Measurements from ENCODE around the gene CPNE1.
A peak's percentile ranks its signal among the peaks of the same experiment; 100 is the strongest.
"Not testable (repeated sequence)": the region's sequence is repeated elsewhere in the genome, so short reads cannot be mapped to it uniquely, and the experiment has no call there.

The CPNE1 gene

GRCh38 chr20:35698298-35699126 is 33.8 kb upstream of the CPNE1 start:
- H3K4me3 ChIP-seq (ENCODE audit: low read depth, low read length) = peak overlapping the region; percentile 99

GRCh38 chr20:35697696-35698297 is 33.1 kb upstream of the CPNE1 start:
- peak overlapping the region; percentile 99 for H3K4me3 ChIP-seq (ENCODE audit: low read depth, low read length)

GRCh38 chr20:35695978-35696377 is 31.3 kb upstream of the CPNE1 start:
- H3K4me3 ChIP-seq (ENCODE audit: low read depth, low read length) = no peak overlapping the region

GRCh38 chr20:35695245-35695749 is 30.6 kb upstream of the CPNE1 start:
- no peak overlapping the region for H3K4me3 ChIP-seq (ENCODE audit: low read depth, low read length)

GRCh38 chr20:35690265-35690664 is 25.6 kb upstream of the CPNE1 start:
- no peak overlapping the region for H3K4me3 ChIP-seq (ENCODE audit: low read depth, low read length)

GRCh38 chr20:35686872-35687271 is 22.2 kb upstream of the CPNE1 start:
- not testable (repeated sequence) for H3K4me3 ChIP-seq (ENCODE audit: low read depth, low read length)

GRCh38 chr20:35685368-35685767 is 20.7 kb upstream of the CPNE1 start:
- H3K4me3 ChIP-seq (ENCODE audit: low read depth, low read length) = not testable (repeated sequence)

- H3K4me3 ChIP-seq (ENCODE audit: low read depth, low read length) = no peak overlapping the region
Observed at GRCh38 chr20:35681960-35682359, 17.3 kb upstream of the CPNE1 start.

- H3K4me3 ChIP-seq (ENCODE audit: low read depth, low read length) = no peak overlapping the region
Observed at GRCh38 chr20:35680452-35681183, 15.9 kb upstream of the CPNE1 start.

GRCh38 chr20:35674921-35675320 is 10.2 kb upstream of the CPNE1 start:
- H3K4me3 ChIP-seq (ENCODE audit: low read depth, low read length) = no peak overlapping the region

- H3K4me3 ChIP-seq (ENCODE audit: low read depth, low read length) = no peak overlapping the region
Observed at GRCh38 chr20:35673884-35674283, 9.2 kb upstream of the CPNE1 start.

GRCh38 chr20:35669681-35670080 is 5.0 kb upstream of the CPNE1 start:
- H3K4me3 ChIP-seq (ENCODE audit: low read depth, low read length) = no peak overlapping the region

- H3K4me3 ChIP-seq (ENCODE audit: low read depth, low read length) = no peak overlapping the region
Observed at GRCh38 chr20:35669221-35669620, 4.5 kb upstream of the CPNE1 start.

GRCh38 chr20:35665949-35666288 is 1.2 kb upstream of the CPNE1 start:
- H3K4me3 ChIP-seq (ENCODE audit: low read depth, low read length) = no peak overlapping the region

GRCh38 chr20:35663516-35664465 is 909 bp downstream of the CPNE1 start:
- H3K4me3 ChIP-seq (ENCODE audit: low read depth, low read length) = peak overlapping the region; percentile 99

GRCh38 chr20:35662551-35662950 is 2.1 kb downstream of the CPNE1 start:
- peak overlapping the region; percentile 99 for H3K4me3 ChIP-seq (ENCODE audit: low read depth, low read length)

- no peak overlapping the region for H3K4me3 ChIP-seq (ENCODE audit: low read depth, low read length)
Observed at GRCh38 chr20:35661908-35662307, 2.8 kb downstream of the CPNE1 start.

GRCh38 chr20:35661053-35661452 is 3.6 kb downstream of the CPNE1 start:
- no peak overlapping the region for H3K4me3 ChIP-seq (ENCODE audit: low read depth, low read length)

GRCh38 chr20:35660122-35660937 is 4.4 kb downstream of the CPNE1 start:
- no peak overlapping the region for H3K4me3 ChIP-seq (ENCODE audit: low read depth, low read length)

- H3K4me3 ChIP-seq (ENCODE audit: low read depth, low read length) = no peak overlapping the region
Observed at GRCh38 chr20:35657271-35657670, 7.4 kb downstream of the CPNE1 start.

All from iPS-11a (cell line).